Measurements from ENCODE around the gene KCNQ5.

- TF ChIP-seq POLR2AphosphoS5 (IDR thresholded peaks at IDR 0.05; ENCODE audit: borderline replicate concordance, low read depth, low read length) (no peak), EZH2 (IDR thresholded peaks at IDR 0.05) (no peak), FOXP2 (optimal IDR thresholded peaks at IDR 0.05; ENCODE audit: control extremely low read depth, extremely low read length, insufficient read depth) (no peak)
Observed at GRCh38 chr6:72665599-72665998, 43.7 kb downstream of the KCNQ5 start.
